Natural killer cell treated with Interleukin-12 subunit alpha and Interleukin-12 subunit beta and Interleukin-15 and Interleukin-18, amount 100 ng/mL, for 72 hours (primary cell): ENCODE data around the gene THOP1. TPM values are rescaled to one million over a fixed set of nuclear protein-coding genes. Genes with fewer than 3 reads are reported as not detected.

Experiments used
- ATAC-seq, 2 donors: fragments of 150-1000 bp; cut with Tn5 transposase in 1 of 2; sonication (Bioruptor Pico), chemical (Tn5 transposase) in 1 of 2; 2 replicates each; pipeline ENCODE4 v1.10.0; 2021
- DNase-seq: peaks from one replicate; pipeline ENCODE4 v3.0.0; 2022; ENCODE audit warnings: low spot score
- H3K27ac Mint-ChIP-seq, 2 donors: 1 replicate in 1 of 2; 2 replicates in 1 of 2; pipeline ENCODE4 v1.8.0; 2022; ENCODE audit warnings: mixed read lengths in 2 of 2, mild to moderate bottlenecking in 1 of 2, moderate library complexity in 1 of 2
- H3K27me3 Mint-ChIP-seq, 2 donors: 1 replicate in 1 of 2; 2 replicates in 1 of 2; pipeline ENCODE4 v1.8.0; 2022; ENCODE audit warnings: mixed read lengths in 2 of 2
- H3K36me3 Mint-ChIP-seq: one replicate; pipeline ENCODE4 v1.8.0; 2022; ENCODE audit warnings: mixed read lengths
- H3K4me1 Mint-ChIP-seq, 2 donors: 1 replicate in 1 of 2; 2 replicates in 1 of 2; pipeline ENCODE4 v1.8.0; 2022; ENCODE audit warnings: low read depth in 2 of 2, mixed read lengths in 2 of 2, mild to moderate bottlenecking in 1 of 2
- H3K4me3 Mint-ChIP-seq: one replicate; pipeline ENCODE4 v1.8.0; 2022; ENCODE audit warnings: mixed read lengths
- H3K9me3 Mint-ChIP-seq: 2 replicates; pipeline ENCODE4 v1.8.0; 2022; ENCODE audit warnings: mixed read lengths
- total RNA-seq, 2 donors: library from RNA; stranded (reverse); gene quantifications; one replicate each; pipeline ENCODE4 v1.2.3, GENCODE V29; 2022

The THOP1 gene
- total RNA-seq, 2 donors from 2014 or later: 105 to 224 TPM

DNA sequence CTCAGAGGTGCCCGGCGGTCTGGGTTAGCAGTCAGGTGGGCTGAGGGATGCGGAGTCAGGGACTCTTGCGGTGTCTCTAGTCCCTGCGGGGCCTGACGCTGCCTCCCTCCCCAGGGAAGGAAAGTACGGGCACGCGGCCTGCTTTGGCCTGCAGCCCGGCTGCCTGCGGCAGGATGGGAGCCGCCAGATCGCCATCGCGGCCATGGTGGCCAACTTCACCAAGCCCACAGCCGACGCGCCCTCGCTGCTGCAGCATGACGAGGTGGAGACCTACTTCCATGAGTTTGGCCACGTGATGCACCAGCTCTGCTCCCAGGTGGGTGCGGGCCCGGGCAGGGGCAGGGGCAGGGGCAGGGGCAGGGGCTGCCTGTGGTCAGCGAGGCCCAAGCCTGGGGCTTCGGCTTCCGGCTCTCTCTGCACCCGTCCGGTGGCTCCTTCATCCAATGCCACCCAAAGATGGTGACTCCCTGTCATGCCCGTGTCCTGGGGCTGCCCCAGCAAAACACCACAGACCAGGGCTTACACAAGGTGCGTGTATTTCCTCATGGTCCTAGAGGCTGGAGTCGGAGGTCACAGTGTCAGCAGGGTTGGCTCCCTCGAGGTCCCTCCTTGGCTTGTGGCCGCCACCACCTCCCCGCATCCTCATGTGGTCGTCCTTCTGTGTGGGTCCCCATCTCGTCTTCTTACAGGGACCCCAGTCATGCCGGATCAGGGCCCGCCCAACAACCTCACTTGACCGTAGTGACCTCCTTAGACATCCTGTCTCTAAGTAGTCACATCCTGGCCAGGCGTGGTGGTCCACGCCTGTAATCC, 23.0 kb downstream of the THOP1 start:
- peaks cover 0 to 9% of the 10 kb centered on the region in 2 donors for H3K4me1 Mint-ChIP-seq
- H3K9me3 Mint-ChIP-seq: no peaks in the 10 kb centered on the region
- H3K36me3 Mint-ChIP-seq: peaks cover 4% of the 10 kb centered on the region
- no peak overlapping the region for H3K4me3 Mint-ChIP-seq
- no peak overlapping the region for H3K27ac Mint-ChIP-seq
- peak; percentile 58 for DNase-seq
- no peak for ATAC-seq
- no peaks in the 10 kb centered on the region for H3K27me3 Mint-ChIP-seq

DNA sequence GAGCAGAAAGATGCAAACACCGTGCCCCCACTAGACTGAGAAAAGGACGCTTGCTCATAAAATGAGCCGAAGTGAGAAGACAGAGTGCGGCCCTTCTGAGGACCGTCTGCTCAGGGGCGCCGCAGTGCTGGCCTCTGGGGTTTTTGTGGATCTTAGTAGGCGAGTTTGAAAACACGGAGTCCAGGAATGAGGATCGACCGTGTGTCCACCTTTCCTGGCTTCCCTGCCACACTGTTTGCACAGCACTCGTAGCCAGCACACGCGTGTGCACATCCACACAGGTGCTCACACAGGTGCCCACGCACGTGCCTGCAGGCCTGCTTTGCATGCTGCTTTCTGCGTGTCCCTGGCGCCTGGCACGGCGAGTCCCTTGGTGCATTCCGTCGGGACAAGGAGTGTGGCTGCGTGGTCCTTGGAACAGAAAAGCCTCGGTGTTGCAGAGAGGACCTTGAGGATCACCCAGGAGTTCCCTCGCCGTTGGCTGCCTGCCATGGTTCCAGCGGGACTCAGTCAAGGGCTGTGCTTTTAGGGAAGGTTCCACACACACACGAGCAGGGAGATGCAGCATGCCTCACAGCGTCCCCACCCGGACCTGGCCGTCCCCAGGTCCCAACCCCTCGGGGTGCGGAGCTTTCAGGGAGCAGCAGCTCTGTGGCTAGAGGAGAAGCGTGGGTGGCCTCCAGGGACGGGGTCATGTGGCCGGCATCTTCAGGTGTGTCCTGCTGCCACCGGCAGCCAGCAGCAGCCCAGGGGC, 24.3 kb downstream of the THOP1 start:
- Mint-ChIP-seq H3K36me3 (peaks cover 4% of the 10 kb centered on the region), H3K27ac (no peak overlapping the region), H3K27me3 (no peaks in the 10 kb centered on the region), H3K4me3 (no peak overlapping the region), H3K9me3 (no peaks in the 10 kb centered on the region), H3K4me1 (peaks cover 0 to 4% of the 10 kb centered on the region in 2 donors)
- DNase-seq (peak; percentile 54), ATAC-seq (no peak)

DNA sequence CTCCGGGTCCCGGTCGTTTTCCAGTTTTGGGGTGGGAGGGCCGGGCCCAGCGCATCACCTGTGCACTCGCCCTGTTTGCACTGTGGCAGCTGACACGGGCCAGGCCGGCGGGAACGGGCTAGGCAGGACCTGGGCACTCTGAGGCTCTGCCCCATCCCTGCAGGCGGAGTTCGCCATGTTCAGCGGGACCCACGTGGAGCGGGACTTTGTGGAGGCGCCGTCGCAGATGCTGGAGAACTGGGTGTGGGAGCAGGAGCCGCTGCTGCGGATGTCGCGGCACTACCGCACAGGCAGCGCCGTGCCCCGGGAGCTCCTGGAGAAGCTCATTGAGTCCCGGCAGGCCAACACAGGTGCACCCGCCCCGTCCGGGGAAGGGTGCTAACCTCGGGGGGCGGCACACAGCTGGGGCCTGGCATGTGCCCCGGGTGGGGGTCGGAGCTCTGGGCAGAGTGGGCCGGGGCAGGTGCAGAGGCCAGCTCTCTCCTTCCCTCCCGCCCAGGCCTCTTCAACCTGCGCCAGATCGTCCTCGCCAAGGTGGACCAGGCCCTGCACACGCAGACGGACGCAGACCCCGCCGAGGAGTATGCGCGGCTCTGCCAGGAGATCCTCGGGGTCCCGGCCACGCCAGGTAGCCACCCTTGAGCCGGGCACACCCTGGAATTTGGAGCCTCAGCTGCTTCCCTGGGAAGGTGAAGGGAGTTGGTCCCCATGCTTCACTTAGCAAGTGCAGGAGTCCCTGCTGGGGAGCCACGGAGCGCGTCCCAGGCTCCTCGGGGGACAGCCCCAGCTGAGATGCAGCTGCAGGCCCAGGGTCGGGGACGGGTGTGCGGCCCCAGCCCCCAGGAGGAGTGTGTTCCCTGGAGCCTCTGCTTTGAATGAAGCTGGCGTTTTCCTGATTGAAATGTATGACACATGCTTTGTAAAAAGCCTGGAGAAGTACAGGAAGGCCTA, 25.1 kb downstream of the THOP1 start:
- DNase-seq (peak; percentile 54), ATAC-seq (no peak)
- no peak overlapping the region for H3K4me3 Mint-ChIP-seq
- H3K36me3 Mint-ChIP-seq: peaks cover 4% of the 10 kb centered on the region
- H3K4me1 Mint-ChIP-seq: peaks cover 0 to 2% of the 10 kb centered on the region in 2 donors
- no peak overlapping the region for H3K27ac Mint-ChIP-seq
- no peaks in the 10 kb centered on the region for H3K27me3 Mint-ChIP-seq
- H3K9me3 Mint-ChIP-seq: no peaks in the 10 kb centered on the region

DNA sequence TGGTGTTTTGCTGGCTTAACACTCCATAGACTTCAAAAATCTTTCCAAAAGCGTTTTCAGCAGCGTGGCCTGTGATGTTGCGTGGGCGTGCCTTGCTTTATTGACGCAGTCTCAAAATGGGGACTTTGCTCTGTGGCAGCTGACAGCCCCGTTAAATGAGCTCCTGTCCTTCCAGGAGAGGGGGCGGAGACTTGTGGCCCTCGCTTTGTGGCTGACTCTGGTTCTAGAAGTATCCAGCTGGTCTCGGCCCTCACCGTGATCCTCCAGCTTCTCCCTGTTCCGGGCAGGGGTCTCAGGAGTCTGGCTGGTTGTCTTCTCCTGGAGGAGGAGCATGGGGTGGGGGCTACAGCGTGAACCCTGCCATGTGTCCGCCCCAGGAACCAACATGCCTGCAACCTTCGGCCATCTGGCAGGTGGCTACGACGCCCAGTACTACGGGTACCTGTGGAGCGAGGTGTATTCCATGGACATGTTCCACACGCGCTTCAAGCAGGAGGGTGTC, 26.0 kb downstream of the THOP1 start:
- Mint-ChIP-seq H3K9me3 (no peaks in the 10 kb centered on the region), H3K27me3 (no peaks in the 10 kb centered on the region), H3K27ac (no peak overlapping the region), H3K36me3 (peaks cover 4% of the 10 kb centered on the region), H3K4me3 (no peak overlapping the region), H3K4me1 (no peaks in the 10 kb centered on the region)
- DNase-seq: no peak
- ATAC-seq: no peak

DNA sequence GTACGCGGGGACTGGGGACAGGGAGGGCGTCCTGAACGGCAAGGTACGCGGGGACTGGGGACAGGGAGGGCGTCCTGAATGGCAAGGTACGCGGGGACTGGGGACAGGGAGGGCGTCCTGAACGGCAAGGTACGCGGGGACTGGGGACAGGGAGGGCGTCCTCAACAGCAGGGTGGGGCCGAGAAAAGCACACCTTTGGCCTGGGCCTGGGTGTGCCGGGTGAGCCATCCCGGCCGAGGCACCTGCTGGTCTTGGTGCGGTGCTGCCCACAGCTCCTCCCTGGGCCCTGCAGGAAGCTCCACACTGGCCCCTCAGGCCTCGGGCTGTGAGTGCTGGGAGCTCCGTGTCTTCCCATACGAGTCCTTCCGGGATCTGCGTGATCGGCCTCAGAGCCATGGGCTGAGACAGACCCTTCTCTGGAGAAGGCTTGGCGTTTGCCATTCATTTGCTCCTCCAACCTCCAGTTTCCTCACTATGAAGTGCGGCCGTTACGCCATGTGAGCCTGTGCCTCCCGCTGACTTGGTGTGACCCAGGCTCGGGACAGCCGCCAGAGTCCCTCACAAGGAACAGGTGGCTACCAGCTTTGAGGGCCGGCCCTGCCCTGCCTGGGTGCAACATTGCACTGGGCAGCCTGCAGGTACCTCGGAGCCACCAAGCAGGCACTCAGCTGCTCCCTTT, 26.6 kb downstream of the THOP1 start:
- Mint-ChIP-seq H3K27ac (no peak overlapping the region), H3K4me3 (no peak overlapping the region), H3K9me3 (no peaks in the 10 kb centered on the region), H3K27me3 (no peaks in the 10 kb centered on the region), H3K4me1 (no peaks in the 10 kb centered on the region), H3K36me3 (peaks cover 4% of the 10 kb centered on the region)
- ATAC-seq (no peak), DNase-seq (no peak)

DNA sequence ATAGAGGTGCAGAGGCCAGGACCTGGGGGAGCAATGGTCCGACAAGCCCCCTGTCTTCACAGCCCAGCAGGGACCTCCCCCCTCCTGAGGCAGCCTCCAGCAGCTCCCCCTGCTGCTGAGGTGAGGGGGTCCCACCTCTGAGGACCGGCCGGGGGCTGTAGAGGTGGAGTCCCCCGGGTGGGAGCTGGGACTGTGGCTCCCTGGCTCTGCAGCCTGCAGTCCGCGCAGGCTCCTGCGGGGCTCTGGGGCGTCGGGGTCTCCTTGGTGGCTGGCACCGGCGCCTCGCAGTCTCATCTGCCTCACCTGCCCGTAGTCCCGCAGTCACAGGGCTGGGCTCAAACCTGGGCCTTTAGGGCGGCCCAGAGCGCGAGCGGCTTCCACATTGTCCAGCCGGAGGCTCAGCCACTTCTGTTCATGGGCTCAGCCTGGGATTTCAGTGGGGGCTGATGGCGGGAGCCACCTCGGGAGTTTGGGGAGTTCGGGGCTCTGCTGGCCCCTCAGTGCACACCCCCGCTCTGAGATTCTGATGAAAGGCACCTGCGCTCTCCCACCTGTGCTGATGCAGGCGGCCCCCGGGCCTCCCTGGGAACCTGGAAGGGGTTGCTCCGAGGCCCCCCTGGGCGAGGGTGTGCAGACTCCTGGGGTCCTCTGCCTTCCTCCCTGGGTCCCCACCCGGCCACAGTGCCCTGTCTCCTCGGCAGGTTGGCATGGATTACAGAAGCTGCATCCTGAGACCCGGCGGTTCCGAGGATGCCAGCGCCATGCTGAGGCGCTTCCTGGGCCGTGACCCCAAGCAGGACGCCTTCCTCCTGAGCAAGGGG, 27.3 kb downstream of the THOP1 start:
- ATAC-seq: no peak

DNA sequence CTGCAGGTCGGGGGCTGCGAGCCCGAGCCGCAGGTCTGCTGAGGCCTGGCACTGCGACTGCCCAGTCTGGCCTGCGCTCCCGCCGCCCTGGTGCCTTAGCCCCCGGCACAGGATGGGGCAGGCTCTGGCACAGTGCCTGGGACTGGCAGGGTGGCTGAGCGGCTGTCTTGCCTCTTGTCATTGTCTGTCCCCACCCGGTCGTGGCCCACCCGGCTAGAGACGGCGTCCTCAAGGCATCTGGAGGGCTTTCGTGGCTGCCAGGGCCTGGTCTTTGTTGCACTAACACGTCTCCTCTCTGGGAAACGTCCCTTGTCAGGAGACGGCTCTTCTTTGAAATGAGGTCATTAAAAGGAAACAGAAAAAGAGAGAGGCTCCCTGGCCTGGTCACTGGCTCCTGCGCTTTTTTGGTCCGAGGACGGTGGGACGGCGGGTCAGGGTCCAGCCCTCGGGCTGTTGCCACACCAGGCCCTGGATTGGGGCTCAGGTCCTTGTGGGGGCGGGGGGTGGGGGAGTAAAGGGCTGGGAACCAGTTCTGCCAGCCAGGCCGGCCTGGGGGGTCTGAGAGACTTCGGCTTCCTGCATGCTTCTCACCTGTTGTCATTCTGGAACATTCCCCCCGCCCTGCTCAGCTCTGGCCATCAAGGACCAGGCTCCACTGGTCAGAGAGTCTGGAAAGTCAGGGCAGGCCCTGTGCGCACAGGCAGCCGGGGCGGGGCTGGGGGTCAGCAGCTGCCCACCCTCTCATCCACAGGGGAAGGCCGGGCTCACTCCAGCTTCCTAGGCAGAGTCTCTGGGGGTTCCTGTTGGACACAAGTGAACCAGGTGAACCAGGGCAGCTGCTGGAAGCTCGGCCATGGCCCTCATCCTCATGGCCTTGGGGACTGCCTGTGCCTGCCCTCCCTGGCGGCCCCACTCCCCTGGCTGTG, 28.2 kb downstream of the THOP1 start:
- Mint-ChIP-seq H3K36me3 (peaks cover 4% of the 10 kb centered on the region), H3K4me1 (peaks cover 0 to 4% of the 10 kb centered on the region in 2 donors), H3K27ac (no peak overlapping the region)

More for the DNA sequence above, 27.3 kb downstream of the THOP1 start:
- H3K27ac Mint-ChIP-seq: no peak overlapping the region
- no peaks in the 10 kb centered on the region for H3K9me3 Mint-ChIP-seq
- H3K36me3 Mint-ChIP-seq: peaks cover 4% of the 10 kb centered on the region
- no peak for DNase-seq
- H3K27me3 Mint-ChIP-seq: peaks cover 0 to 4% of the 10 kb centered on the region in 2 donors
- H3K4me3 Mint-ChIP-seq: no peak overlapping the region
- H3K4me1 Mint-ChIP-seq: peaks cover 0 to 4% of the 10 kb centered on the region in 2 donors

DNA sequence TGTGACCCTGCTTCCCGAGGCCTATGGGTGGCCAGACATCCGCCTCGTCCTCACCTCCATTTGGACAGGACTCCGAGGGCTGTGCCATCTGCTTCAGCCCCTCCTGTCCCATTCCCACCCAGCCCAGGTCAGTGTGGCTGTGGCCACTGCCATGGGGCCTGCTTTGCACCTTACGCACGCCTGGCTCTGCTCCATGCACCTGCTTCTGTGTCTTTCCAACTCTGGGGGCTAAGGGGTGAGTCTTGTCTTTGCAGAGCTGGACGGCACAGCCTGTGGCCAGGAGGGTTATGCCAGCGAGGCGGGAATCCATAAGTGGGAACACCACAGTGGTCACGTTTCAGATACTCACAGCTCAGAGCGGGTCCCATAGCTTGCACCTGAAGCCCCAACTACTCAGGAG, 29.1 kb downstream of the THOP1 start:
- DNase-seq (no peak), ATAC-seq (no peak)
- no peak overlapping the region for H3K27ac Mint-ChIP-seq
- H3K36me3 Mint-ChIP-seq: no peaks in the 10 kb centered on the region
- peaks cover 0 to 4% of the 10 kb centered on the region in 2 donors for H3K27me3 Mint-ChIP-seq
- no peaks in the 10 kb centered on the region for H3K9me3 Mint-ChIP-seq
- peaks cover 0 to 4% of the 10 kb centered on the region in 2 donors for H3K4me1 Mint-ChIP-seq
- no peak overlapping the region for H3K4me3 Mint-ChIP-seq

More for the DNA sequence above, 28.2 kb downstream of the THOP1 start:
- Mint-ChIP-seq H3K27me3 (peaks cover 0 to 4% of the 10 kb centered on the region in 2 donors), H3K4me3 (no peak overlapping the region), H3K9me3 (no peaks in the 10 kb centered on the region)
- DNase-seq (no peak), ATAC-seq (no peak)

DNA sequence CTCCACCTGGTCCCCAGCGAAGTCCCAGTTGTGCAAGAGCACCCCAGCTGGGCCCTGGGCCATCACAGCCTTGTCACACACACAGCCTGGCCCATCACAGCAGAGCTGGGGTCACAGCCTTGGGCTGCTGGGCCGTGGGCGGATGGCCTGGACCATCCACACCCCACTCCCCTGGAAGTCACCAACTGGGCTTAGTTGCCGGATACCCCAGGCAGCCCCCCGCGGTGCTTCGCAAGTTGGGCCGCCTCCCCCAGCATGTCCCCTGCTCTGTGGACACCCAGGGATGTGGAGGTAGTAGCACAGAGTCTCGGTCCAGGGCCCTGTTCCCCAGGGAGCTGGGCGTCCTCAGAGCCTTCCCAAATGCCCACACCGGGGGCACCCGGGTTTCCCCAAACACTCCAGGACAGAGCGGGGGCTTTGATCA, 29.9 kb downstream of the THOP1 start:
- H3K27me3 Mint-ChIP-seq: peaks cover 0 to 4% of the 10 kb centered on the region in 2 donors
- H3K27ac Mint-ChIP-seq: no peak overlapping the region
- no peak for ATAC-seq
- H3K4me1 Mint-ChIP-seq: peaks cover 0 to 4% of the 10 kb centered on the region in 2 donors
- no peak overlapping the region for H3K4me3 Mint-ChIP-seq
- H3K36me3 Mint-ChIP-seq: no peaks in the 10 kb centered on the region
- DNase-seq: no peak
- no peaks in the 10 kb centered on the region for H3K9me3 Mint-ChIP-seq

DNA sequence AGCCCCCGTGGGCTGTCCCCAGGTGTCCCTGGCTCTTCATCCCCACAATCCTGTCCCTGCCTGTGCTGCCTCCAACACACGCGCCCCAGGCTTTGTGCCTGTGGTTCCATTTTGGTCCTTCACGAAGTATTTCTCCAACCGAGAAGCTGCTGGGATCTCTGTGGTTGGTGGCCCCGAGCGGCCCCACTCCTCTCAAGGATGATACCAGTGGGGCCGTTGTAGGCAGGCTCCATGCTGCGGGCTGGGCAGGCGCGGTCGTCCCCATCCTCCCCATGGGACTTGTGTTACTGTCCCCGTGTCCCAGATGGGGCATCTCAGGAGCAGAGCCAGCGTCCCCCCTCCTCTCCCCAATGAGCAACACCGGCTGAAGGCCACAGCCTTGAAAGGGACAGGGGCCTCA, 30.6 kb downstream of the THOP1 start:
- H3K4me3 Mint-ChIP-seq: no peak overlapping the region
- peaks cover 0 to 4% of the 10 kb centered on the region in 2 donors for H3K27me3 Mint-ChIP-seq
- H3K9me3 Mint-ChIP-seq: no peaks in the 10 kb centered on the region
- no peak overlapping the region for H3K27ac Mint-ChIP-seq
- no peak for DNase-seq
- no peaks in the 10 kb centered on the region for H3K36me3 Mint-ChIP-seq
- no peak for ATAC-seq
- H3K4me1 Mint-ChIP-seq: peaks cover 0 to 4% of the 10 kb centered on the region in 2 donors

DNA sequence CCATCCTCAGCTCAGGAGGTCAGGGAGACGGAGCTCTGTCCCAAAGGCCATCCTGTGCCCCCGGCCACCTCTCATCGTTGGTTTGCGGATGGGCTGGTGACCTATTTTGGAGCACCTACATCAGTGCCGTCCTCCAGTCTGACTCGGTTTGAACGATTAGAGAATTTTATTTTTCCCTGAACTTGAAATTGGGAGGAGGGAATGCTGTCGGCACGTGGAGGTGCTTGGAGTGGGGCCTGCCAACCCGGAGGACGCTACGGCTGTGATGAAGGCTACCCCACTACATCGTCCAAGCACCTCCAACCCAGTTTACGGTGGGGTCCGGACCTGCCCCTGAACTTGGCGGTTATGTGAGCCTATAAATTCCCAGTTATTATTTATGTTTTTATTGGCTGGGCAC, 31.3 kb downstream of the THOP1 start:
- DNase-seq (no peak), ATAC-seq (no peak)
- Mint-ChIP-seq H3K9me3 (no peaks in the 10 kb centered on the region), H3K4me3 (no peak overlapping the region), H3K27ac (no peak overlapping the region), H3K27me3 (peaks cover 0 to 4% of the 10 kb centered on the region in 2 donors), H3K36me3 (no peaks in the 10 kb centered on the region), H3K4me1 (peaks cover 0 to 4% of the 10 kb centered on the region in 2 donors)
